GM18519 (cell line): Measurements from ENCODE around the gene RSBN1L.
"Not testable (repeated sequence)": the region's sequence is repeated elsewhere in the genome, so short reads cannot be mapped to it uniquely, and the experiment has no call there.

Experiments
- ATAC-seq: cut with Tn5 transposase; IDR thresholded peaks from one replicate; pipeline ENCODE4 v1.9.1; 2021; ENCODE audit warnings: mild to moderate bottlenecking, moderate library complexity; ENCODE audit not compliant: unreplicated experiment, low FRiP score

Gene RSBN1L

DNA sequence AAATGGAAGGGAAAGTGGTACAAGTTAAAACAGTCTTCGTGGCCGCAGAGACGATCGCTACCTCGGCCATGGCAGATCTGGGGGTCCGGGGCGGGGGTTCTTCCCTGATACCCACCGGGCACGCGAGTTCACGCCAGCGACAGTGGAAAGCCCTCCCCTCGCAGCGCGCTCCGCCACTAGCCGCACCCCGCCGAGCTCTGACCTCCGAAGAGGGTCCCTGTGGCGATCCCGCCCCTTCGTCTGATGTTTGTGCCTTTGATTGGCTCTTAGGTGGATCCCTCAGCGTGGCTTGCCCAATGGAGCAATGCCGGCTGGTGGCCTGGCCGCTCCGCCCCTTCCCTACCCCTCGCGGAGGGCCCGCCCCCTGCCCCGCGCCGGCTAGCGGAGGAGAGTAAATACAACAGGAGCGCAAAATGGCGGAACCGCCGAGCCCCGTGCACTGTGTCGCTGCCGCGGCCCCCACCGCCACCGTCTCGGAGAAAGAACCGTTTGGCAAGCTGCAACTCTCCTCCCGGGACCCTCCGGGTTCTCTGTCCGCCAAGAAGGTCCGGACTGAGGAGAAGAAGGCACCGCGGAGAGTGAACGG is at the start of gene RSBN1L:
Gene RSBN1L (plus strand): TSS at position 403 of the 586 bp plus-strand sequence. CDS start 11 bp downstream, at position 414.
- peak; percentile 93 for ATAC-seq

DNA sequence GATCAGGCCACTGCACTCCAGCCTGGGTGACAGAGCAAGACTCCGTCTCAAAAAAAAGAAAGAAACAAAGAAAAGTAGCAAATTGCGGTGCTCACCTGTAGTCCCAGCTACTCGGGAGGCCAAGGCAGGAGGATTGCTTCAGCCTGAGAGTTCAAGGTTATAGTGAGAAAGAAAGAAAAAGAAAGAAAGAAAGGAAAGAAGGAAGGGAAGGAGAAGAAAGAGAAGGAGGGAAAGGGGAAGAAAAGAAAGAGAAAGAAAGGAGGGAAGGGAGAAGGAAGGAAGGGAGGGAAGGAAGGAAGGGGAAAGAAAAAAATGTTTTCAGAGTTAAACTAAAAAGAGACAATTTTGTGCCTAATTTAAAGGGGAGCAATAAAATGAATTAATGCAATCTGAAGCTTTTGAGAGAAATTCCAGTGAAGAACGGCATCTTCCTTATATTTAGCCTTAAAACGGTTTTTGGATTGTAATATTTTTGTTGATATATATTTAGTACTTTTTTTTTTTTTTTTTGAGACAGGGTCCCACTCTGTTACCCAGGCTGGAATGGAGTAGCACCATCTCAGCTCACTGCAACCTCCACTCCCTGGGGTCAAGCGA is 47.4 kb upstream of the RSBN1L start:
- ATAC-seq = no peak

- no peak for ATAC-seq
Observed at GRCh38 chr7:77649716-77650349, 46.4 kb upstream of the RSBN1L start.

- ATAC-seq = no peak
Observed at GRCh38 chr7:77651575-77652162, 44.6 kb upstream of the RSBN1L start.

DNA sequence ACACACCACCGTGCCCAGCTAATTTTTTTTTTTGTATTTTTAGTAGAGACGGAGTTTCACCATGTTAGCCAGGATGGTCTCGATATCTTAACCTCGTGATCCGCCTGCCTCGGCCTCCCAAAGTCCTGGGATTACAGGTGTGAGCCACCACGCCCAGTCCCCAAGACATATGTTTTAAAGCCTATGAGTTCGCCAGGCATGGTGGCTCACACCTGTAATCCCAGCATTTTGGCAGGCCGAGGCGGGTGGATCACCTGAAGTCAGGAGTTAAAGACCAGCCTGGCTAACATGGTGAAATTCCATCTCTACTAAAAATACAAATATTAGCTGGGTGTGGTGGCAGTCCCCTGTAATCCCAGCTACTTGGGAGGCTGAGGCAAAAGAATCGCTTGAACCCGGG is 43.4 kb upstream of the RSBN1L start:
- ATAC-seq = not testable (repeated sequence)

DNA sequence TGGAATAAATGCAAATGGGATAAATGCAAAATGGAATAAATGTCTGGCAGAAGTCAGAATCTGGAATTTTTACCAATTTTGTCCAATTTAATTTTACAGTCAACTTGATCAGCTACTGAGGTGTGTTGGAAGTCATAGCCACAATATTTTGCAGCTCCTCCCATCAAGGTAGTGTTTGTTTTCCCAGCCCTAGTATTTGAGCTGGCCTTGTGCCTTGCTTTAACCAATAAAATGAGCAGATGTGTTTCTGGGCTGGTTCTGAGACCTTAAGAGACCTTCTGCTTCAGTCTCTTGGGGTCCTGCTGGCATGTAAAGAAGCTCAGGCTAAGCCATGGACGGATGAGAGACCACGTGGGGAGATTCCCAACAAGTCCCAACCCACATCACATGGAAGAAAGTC is 42.7 kb upstream of the RSBN1L start:
- ATAC-seq = no peak

DNA sequence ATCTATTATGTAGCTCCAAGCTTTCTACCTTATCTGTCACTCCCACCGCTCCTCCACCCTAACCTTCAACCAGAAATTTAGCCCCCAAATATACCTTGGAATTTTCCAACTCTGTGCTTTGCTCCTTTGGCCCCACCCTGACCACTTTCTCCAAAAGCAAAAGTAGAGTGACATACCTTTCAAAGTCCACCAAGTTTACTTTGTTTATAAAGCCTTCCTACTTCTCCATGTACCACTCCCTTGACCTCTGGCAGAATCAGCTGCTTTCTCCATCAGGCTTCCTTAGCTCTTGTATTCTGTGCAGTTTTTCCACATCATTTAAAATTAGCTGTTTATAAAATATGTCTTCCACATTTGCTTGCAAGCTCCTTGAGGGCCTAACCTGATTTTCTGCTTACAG is 40.9 kb upstream of the RSBN1L start:
- ATAC-seq = no peak

GRCh38 chr7:77655836-77656455 is 40.3 kb upstream of the RSBN1L start:
- no peak for ATAC-seq

GRCh38 chr7:77657427-77658224 is 38.6 kb upstream of the RSBN1L start:
- peak; percentile 51 for ATAC-seq

- no peak for ATAC-seq
Observed at GRCh38 chr7:77658928-77659327, 37.3 kb upstream of the RSBN1L start.

DNA sequence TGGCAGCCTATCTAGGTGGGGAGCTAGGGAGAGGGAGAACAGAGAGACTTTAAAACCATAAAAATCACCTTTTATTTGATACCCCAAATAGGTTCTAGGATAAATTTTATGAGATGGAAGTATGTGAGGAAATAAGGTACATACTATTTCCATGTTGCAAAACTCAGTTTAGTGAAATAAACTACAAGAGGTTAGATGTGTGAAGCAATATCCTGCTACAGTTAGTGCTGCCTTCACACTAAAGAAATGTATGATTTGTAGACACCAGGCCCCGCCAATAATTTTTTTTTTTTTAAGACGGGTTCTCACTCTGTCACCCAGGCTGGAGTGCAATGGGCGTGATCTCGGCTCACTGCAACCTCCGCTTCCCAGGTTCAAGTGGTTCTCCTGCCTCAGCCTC is 34.4 kb upstream of the RSBN1L start:
- no peak for ATAC-seq

- no peak for ATAC-seq
Observed at GRCh38 chr7:77662869-77663268, 33.4 kb upstream of the RSBN1L start.

DNA sequence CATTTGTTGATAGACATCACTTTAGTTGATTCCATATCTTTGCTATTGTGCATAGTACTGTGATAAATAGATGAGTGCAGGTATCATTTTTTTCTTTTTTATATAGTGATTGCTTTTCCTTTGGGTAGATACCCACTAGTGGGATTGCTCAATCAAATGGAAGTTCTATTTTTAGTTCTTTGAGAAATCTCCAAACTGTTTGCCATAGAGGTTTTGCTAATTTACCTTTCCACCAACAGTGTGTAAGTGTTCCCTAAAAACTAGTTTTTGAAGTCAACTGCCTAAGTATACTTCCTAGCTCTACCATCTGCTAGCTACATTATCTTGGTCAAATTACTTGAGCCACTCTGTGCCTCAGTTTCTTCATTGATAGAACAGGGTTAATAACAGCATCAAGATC is 31.5 kb upstream of the RSBN1L start:
- ATAC-seq = no peak

- no peak for ATAC-seq
Observed at GRCh38 chr7:77665161-77665560, 31.1 kb upstream of the RSBN1L start.

DNA sequence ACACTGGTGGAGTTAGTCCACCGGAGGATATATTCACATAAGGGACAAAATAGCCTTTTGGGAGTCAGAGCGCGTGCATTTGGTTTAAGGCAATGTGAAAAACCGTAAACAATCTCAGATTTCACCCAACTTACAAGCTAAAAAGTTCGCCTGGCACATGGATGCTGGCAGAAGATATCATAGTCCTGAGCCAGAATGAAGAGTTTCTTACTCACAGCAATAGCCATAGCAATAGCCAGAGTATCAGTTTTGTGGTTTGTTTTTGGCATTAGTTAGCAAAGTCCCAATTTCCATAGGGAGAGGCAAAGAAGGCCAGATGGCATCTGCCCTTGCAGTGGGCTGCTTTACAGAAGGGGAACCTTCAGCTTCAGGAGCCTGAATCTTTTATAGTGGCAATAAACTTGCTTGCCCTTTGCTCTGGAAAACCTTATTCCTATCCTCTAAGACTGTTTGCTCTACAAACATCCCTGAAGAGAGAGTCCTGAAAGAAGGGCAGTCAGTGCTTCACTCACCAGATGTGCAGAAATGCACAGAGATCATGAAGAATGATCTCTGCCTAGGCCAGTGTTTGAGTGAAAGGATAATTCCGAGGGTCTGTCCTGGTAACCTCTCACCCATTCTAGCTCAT is 28.7 kb upstream of the RSBN1L start:
- ATAC-seq = no peak

DNA sequence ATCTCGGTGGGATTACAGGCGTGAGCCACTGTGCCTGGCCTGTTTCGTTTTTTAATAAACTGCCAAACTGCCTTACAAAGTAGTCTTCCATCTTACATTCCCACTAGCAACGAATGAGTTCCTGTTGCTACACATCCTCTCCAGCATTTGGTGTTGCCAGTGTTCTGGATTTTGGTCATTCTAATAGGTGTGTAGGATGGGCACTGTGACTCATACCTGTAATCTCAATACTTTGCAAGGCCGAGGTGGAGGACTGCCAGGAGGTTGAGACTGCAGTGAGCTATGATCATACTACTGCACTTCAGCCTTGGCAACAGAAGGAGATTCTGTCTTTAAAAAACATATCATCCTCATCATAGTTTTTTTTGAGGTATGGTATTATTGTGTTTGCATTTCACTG is 21.4 kb upstream of the RSBN1L start:
- peak; percentile 61 for ATAC-seq

DNA sequence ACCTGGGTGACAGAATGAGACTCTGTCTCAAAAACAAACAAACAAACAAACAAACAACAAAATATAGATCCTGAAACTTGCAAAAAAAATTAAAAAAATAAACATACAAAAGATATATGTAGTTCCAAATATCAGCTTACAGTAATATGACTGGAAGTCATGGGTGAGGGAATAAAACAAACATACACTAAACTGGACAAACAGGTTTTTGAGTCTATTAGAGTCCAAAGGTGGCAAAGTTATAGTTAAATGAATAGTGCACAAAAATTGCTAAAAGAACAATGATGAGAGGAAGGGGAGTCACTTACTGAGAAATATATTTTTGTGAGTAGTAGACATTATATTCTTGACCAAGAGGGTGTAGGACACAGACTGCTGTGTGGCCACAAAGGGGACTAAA is 16.7 kb upstream of the RSBN1L start:
- no peak for ATAC-seq

GRCh38 chr7:77680266-77680665 is 16.0 kb upstream of the RSBN1L start:
- ATAC-seq = no peak

DNA sequence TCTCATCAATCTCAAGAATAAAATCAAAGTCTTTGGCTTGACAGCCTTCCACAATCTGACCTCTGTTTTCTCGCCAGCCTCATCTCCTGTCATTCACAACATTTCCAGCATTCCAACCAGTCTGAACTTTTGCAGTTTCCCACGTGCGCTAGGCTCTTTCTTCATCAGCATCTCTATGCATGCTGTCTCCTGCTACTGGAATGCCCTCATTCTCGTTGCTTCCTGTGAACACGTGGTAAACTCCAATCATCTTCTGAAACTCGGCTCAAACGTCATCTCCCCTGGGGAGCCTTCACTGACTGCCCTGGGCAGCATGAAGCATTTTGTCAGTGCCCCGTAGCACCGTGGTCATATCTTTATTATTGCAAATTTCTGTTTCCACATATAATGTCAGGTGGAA is 12.2 kb upstream of the RSBN1L start:
- ATAC-seq = no peak

GRCh38 chr7:77685233-77685632 is 11.0 kb upstream of the RSBN1L start:
- no peak for ATAC-seq
